HepG2 (cell line): ENCODE results near the gene IGFBP5. TPM values are rescaled to one million over a fixed set of nuclear protein-coding genes. Genes with fewer than 3 reads are reported as not detected.

ENCODE experiments used
- ATAC-seq: fragments of 200-7000 bp; cut with Tn5 transposase; 3 replicates; pipeline ENCODE4 v1.9.1; 2020; ENCODE audit warnings: mild to moderate bottlenecking, moderate library complexity
- BruUV-seq: library from RNA; stranded (reverse); fragments of 400-500 nt; replicated peaks from 2 replicates; lab custom pipeline; 2021; lab: Mats Ljungman, UMichigan
- CTCF ChIA-PET: fragments of 300-600 bp; formaldehyde crosslinking; extraction: SDS; loops from one replicate; lab custom pipeline; 2021; ENCODE audit warnings: low total read pairs, inconsistent platforms, low intra/inter-chr PET ratio; lab: Yijun Ruan, JAX
- POLR2A ChIA-PET: fragments of 350-600 bp; sonication (Branson Sonifier 250); formaldehyde crosslinking; loops from one replicate; lab custom pipeline; 2020; ENCODE audit warnings: antibody characterized with exemption, inconsistent platforms; lab: Yijun Ruan, JAX
- DNase-seq: peaks from one replicate; pipeline ENCODE4 v3.0.0-alpha.2; 2015; ENCODE audit warnings: low spot score
- FAIRE-seq: peaks from 3 replicates; lab custom pipeline; 2011; peaks lifted over from hg19 to GRCh38; lab: Jason Lieb, UNC
- H2AFZ ChIP-seq: one replicate; pipeline ENCODE4 v1.6.1; 2011; ENCODE audit warnings: low read length, inconsistent platforms
- H3K27ac ChIP-seq: fragments of 300-600 bp; 3 replicates; pipeline ENCODE4 v1.8.0; 2011; ENCODE audit warnings: mixed run types, mild to moderate bottlenecking, mixed read lengths, low read length, inconsistent platforms; ENCODE audit not compliant: insufficient read depth; ENCODE audit errors: extremely low read length
- H3K27me3 ChIP-seq, 2 experiments: fragments of 200-600 bp in 1 of 2; 2 replicates in 1 of 2; 3 replicates in 1 of 2; pipeline versions ENCODE4 v1.6.0 to v1.8.0; 2011; ENCODE audit warnings: low read length in 2 of 2, mild to moderate bottlenecking in 2 of 2, moderate library complexity in 2 of 2, inconsistent platforms in 1 of 2; ENCODE audit not compliant: insufficient read depth in 2 of 2, control insufficient read depth in 1 of 2
- H3K36me3 ChIP-seq, 2 experiments: fragments of 200-600 bp in 1 of 2; replicated peaks in 1 of 2; 2 replicates in 1 of 2; 3 replicates in 1 of 2; pipeline versions ENCODE4 v1.5.1 to v1.8.0; 2011; ENCODE audit warnings: low read length in 2 of 2, inconsistent platforms in 1 of 2; ENCODE audit not compliant: insufficient read depth in 2 of 2, control insufficient read depth in 1 of 2
- H3K4me1 ChIP-seq: 2 replicates; pipeline ENCODE4 v1.5.1; 2012; ENCODE audit warnings: low read length, inconsistent platforms; ENCODE audit not compliant: insufficient read depth
- H3K4me2 ChIP-seq: 2 replicates; pipeline ENCODE4 v1.6.0; 2011; ENCODE audit warnings: low read depth, low read length, inconsistent platforms
- H3K4me3 ChIP-seq, 3 experiments: fragments of 200-600 bp in 1 of 3; sonication (generic), shearing (Covaris generic) in 1 of 3; replicated peaks in 1 of 3; 2 replicates each; pipeline ENCODE4 v1.5.1; 2011 to 2016; ENCODE audit warnings: low read length in 3 of 3, inconsistent platforms in 2 of 3, low read depth in 2 of 3, mild to moderate bottlenecking in 2 of 3, control low read depth in 1 of 3, mixed read lengths in 1 of 3; ENCODE audit not compliant: insufficient read depth in 1 of 3
- H3K79me2 ChIP-seq: one replicate; pipeline ENCODE4 v1.6.1; 2011; ENCODE audit warnings: low read length, inconsistent platforms; ENCODE audit not compliant: insufficient read depth
- H3K9ac ChIP-seq: 2 replicates; pipeline ENCODE4 v1.6.0; 2011; ENCODE audit warnings: mild to moderate bottlenecking, low read depth, low read length, inconsistent platforms; ENCODE audit not compliant: insufficient read depth
- H3K9me3 ChIP-seq: 2 replicates; pipeline ENCODE4 v1.5.1; 2012; ENCODE audit warnings: mild to moderate bottlenecking, low read length
- H4K20me1 ChIP-seq: 2 replicates; pipeline ENCODE4 v1.6.0; 2011; ENCODE audit warnings: inconsistent platforms, mild to moderate bottlenecking, low read length, moderate library complexity; ENCODE audit not compliant: insufficient read depth
- AFF4 ChIP-seq: sonication (generic); formaldehyde crosslinking; IDR thresholded peaks from 2 replicates; pipeline ENCODE4 v1.4.0; 2020; ENCODE audit warnings: missing genetic modification reagents
- HDAC2 ChIP-seq: sonication (generic); formaldehyde crosslinking; IDR thresholded peaks from 2 replicates; pipeline ENCODE4 v1.4.0; 2020; ENCODE audit warnings: missing genetic modification reagents
- KAT7 ChIP-seq: IDR thresholded peaks from 2 replicates; pipeline ENCODE4 v1.6.1; 2018; ENCODE audit warnings: borderline replicate concordance, missing compliant biosample characterization
- KLF16 ChIP-seq, 2 experiments: sonication (generic) in 1 of 2; formaldehyde crosslinking in 1 of 2; IDR thresholded peaks; 2 replicates each; pipeline versions ENCODE4 v1.6.1 to v1.8.0; 2016 to 2023; ENCODE audit warnings: missing genetic modification reagents in 2 of 2, missing compliant biosample characterization in 1 of 2
- SOX6 ChIP-seq, 2 experiments: fragments of 450-650 bp in 1 of 2; sonication (generic) in 1 of 2; formaldehyde crosslinking in 1 of 2; IDR thresholded peaks; 2 replicates each; pipeline versions ENCODE4 v1.4.0 to v1.6.1; 2017 to 2020; ENCODE audit warnings: antibody characterized with exemption in 1 of 2, mild to moderate bottlenecking in 1 of 2, missing genetic modification reagents in 1 of 2
- STAG1 ChIP-seq: sonication (generic); formaldehyde crosslinking; IDR thresholded peaks from 2 replicates; pipeline ENCODE4 v1.4.0; 2020; ENCODE audit warnings: missing genetic modification reagents
- ZNF503 ChIP-seq: sonication (generic); formaldehyde crosslinking; IDR thresholded peaks from 2 replicates; pipeline ENCODE4 v1.4.0; 2020; ENCODE audit warnings: missing genetic modification reagents
- ZNF513 ChIP-seq: sonication (generic); formaldehyde crosslinking; conservative IDR thresholded peaks from 2 replicates; pipeline ENCODE4 v1.5.0; 2020; ENCODE audit warnings: missing genetic modification reagents
- ZNF607 ChIP-seq: sonication (generic); formaldehyde crosslinking; IDR thresholded peaks from 2 replicates; pipeline ENCODE4 v1.5.1; 2020; ENCODE audit warnings: missing genetic modification reagents, mild to moderate bottlenecking, borderline replicate concordance
- ZNF619 ChIP-seq: sonication (generic); formaldehyde crosslinking; IDR thresholded peaks from 2 replicates; pipeline ENCODE4 v1.4.0; 2020; ENCODE audit warnings: mild to moderate bottlenecking, missing genetic modification reagents
- ZNF639 ChIP-seq: conservative IDR thresholded peaks from 2 replicates; pipeline ENCODE4 v1.6.1; 2018; ENCODE audit warnings: missing genetic modification reagents
- WGBS: methylation state at CpG from one replicate; pipeline ENCODE4 v1.1.6; 2017; ENCODE audit warnings: low lambda C conversion rate; 5-methylcytosine and 5-hydroxymethylcytosine counted together
- in situ Hi-C: cut with HindIII; loops from 2 replicates; pipeline ENCODE4 v1.10.0; 2017; ENCODE audit warnings: low pct_unique_long_range_greater_than_20kb; ENCODE audit not compliant: extremely low pct_ligation_motif_present
- intact Hi-C: fragments of 100-400 bp; cut with micrococcal nuclease; formaldehyde crosslinking; loops from one replicate; pipeline ENCODE4 v1.10.0; 2022; ENCODE audit not compliant: unreplicated experiment
- polyA plus RNA-seq, 8 experiments: library from polyadenylated mRNA; depleted of rRNA in 3 of 8; stranded (reverse) in 7 of 8; unstranded in 1 of 8; fragments of >200 nt; fragmentation: Illumina TruSeq in 4 of 8; extraction: Trizol in 4 of 8; gene quantifications; 2 replicates each; pipeline versions ENCODE4 v1.2.1 to v1.2.3, GENCODE V29; 2011 to 2016; ENCODE audit warnings: low read depth in 4 of 8, missing spikeins in 1 of 8, mixed read lengths in 1 of 8; ENCODE audit not compliant: insufficient read depth in 1 of 8
- total RNA-seq, 5 experiments: library from RNA; depleted of rRNA; stranded (reverse); fragments of >200 nt; fragmentation: Illumina TruSeq; extraction: Trizol; gene quantifications; 2 replicates each; pipeline ENCODE4 v1.2.3, GENCODE V29; 2016; ENCODE audit warnings: low read depth in 1 of 5

IGFBP5 gene
- total and polyA plus RNA-seq, 2 of the 13 experiments (the other 11 are each of a cell fraction or from before 2014, with no cell fraction given) = 0.15 TPM; not detected in 1

DNA sequence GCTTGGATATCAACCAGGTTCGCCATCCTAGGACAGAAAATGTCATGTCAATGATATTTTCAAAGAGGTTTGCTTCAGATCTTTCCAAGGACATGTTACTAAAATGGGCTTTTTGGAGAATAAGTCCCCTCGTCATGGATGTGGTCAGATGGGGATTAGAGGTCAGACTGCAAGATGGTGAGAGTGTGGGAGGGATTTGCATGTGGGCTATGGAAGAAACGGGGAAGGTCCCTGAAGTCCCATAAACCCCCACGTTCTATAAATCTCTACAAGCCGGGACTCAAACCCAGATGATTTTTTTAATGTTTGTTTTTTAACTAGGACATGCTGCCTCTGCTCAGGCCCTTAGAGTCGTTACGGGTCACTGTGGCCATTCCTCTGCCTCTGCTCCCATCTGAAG, 37.7 kb upstream of the IGFBP5 start:
- H2AFZ ChIP-seq = no peak overlapping the region
- 12% methylated on average over 7 of the region's 7 CpGs for WGBS
- ATAC-seq (no peak), FAIRE-seq (no peak), DNase-seq (no peak)
- H3K27ac ChIP-seq = no peak overlapping the region
- H4K20me1 ChIP-seq = no peaks in the 10 kb centered on the region
- H3K79me2 ChIP-seq = no peaks in the 10 kb centered on the region
- intact Hi-C loops (no loop called here), in situ Hi-C loops (no loop called here)
- peaks cover 0 to 25% of the 10 kb centered on the region in 2 experiments; a peak in 1 of 5 replicates for H3K27me3 ChIP-seq
- no peak overlapping the region for H3K9ac ChIP-seq
- H3K4me2 ChIP-seq = no peak overlapping the region
- H3K4me1 ChIP-seq = no peaks in the 10 kb centered on the region
- no peaks in the 10 kb centered on the region for H3K36me3 ChIP-seq
- BruUV-seq = no TSS peak
- H3K9me3 ChIP-seq = no peaks in the 10 kb centered on the region
- no peak for TF ChIP-seq ZNF513 (CRISPR knock-in tag)
- TF ChIP-seq KAT7 (CRISPR knock-in tag) = no peak
- TF ChIP-seq ZNF607 (CRISPR knock-in tag) = no peak
- TF ChIP-seq AFF4 = no peak
- no peak for TF ChIP-seq ZNF619 (CRISPR knock-in tag)
- TF ChIP-seq KLF16 (CRISPR knock-in tag; IDR thresholded peaks at IDR 0.05) = no peak
- no peak for TF ChIP-seq ZNF639 (CRISPR knock-in tag)
- no peak for TF ChIP-seq ZNF503 (CRISPR knock-in tag)
- no peak for TF ChIP-seq HDAC2
- TF ChIP-seq STAG1 (CRISPR knock-in tag) = no peak
- no peak for TF ChIP-seq SOX6 (IDR thresholded peaks at IDR 0.05)
- no peak for TF ChIP-seq SOX6 (CRISPR knock-in tag; IDR thresholded peaks at IDR 0.05)
- H3K4me3 ChIP-seq = no peak overlapping the region
- ChIA-PET POLR2A (no interaction called here), CTCF (no interaction called here)
